Measurements from ENCODE around the gene KIRREL2. TPM values are rescaled to one million over a fixed set of nuclear protein-coding genes. Genes with fewer than 3 reads are reported as not detected.

Gene KIRREL2
- total and polyA plus RNA-seq, 9 of the 15 experiments (the other 6 are each of a cell fraction or from before 2014, with no cell fraction given): 0.01 to 0.12 (median 0.09) TPM; not detected in 4

DNA sequence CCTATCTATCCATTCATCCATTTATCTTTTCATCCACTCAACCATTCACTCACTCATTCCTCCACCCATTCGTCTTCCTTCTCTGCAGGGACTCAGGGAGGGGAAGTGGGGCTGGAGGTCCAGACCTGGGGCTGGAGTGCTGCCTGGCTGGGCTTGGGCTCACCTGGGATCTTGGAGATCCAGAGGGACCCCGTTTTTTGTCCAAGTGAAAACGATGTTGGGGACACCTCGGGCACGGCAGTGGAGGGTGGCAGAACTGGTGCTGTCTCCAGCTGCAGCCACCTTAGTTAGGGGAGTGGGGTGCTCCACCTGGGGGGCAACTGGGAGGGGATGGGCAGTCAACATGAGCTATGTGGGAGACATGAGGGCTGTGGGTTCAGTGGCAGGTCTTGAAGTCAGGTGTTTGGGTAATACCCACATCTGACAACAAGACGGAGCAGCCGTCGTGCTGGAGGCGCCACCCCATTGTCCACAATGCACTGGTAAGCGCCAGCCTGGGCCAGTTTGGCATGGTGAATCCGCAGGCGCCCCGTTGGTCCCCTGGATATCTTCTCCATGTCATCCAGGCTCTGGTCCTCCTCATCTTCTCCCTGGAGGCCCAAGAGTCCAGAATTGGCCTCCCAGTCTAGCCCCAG lies 14.6 kb upstream of the KIRREL2 start (continued):
- TF ChIP-seq, protein P1, sequence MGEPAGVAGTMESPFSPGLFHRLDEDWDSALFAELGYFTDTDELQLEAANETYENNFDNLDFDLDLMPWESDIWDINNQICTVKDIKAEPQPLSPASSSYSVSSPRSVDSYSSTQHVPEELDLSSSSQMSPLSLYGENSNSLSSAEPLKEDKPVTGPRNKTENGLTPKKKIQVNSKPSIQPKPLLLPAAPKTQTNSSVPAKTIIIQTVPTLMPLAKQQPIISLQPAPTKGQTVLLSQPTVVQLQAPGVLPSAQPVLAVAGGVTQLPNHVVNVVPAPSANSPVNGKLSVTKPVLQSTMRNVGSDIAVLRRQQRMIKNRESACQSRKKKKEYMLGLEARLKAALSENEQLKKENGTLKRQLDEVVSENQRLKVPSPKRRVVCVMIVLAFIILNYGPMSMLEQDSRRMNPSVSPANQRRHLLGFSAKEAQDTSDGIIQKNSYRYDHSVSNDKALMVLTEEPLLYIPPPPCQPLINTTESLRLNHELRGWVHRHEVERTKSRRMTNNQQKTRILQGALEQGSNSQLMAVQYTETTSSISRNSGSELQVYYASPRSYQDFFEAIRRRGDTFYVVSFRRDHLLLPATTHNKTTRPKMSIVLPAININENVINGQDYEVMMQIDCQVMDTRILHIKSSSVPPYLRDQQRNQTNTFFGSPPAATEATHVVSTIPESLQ (CRISPR knock-in tag; IDR thresholded peaks at IDR 0.05): no peak
- TF ChIP-seq ZNF561 (CRISPR knock-in tag; conservative IDR thresholded peaks at IDR 0.05) (no peak), CCAR2 (IDR thresholded peaks at IDR 0.05; ENCODE audit: low read depth, low read length) (no peak), ZEB2 (IDR thresholded peaks at IDR 0.05) (no peak), TOE1 (IDR thresholded peaks at IDR 0.05; ENCODE audit: borderline replicate concordance) (no peak), TOE1 (CRISPR knock-in tag; IDR thresholded peaks at IDR 0.05; ENCODE audit: borderline replicate concordance, low read depth) (no peak)
- TF ChIP-seq, protein P2, sequence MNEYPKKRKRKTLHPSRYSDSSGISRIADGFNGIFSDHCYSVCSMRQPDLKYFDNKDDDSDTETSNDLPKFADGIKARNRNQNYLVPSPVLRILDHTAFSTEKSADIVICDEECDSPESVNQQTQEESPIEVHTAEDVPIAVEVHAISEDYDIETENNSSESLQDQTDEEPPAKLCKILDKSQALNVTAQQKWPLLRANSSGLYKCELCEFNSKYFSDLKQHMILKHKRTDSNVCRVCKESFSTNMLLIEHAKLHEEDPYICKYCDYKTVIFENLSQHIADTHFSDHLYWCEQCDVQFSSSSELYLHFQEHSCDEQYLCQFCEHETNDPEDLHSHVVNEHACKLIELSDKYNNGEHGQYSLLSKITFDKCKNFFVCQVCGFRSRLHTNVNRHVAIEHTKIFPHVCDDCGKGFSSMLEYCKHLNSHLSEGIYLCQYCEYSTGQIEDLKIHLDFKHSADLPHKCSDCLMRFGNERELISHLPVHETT (CRISPR knock-in tag; conservative IDR thresholded peaks at IDR 0.05 in 1 of 2, IDR thresholded peaks at IDR 0.05 in 1 of 2): no peak
